NCI-H82 treated with DMSO at 0.1 percent for 48 hours (cell line): ENCODE results near the gene SRXN1.

Experiments used
- DNase-seq: peaks from one replicate; lab custom pipeline; 2025; ENCODE audit not compliant: unreplicated experiment; lab: John Stamatoyannopoulos, UW

The SRXN1 gene

DNA sequence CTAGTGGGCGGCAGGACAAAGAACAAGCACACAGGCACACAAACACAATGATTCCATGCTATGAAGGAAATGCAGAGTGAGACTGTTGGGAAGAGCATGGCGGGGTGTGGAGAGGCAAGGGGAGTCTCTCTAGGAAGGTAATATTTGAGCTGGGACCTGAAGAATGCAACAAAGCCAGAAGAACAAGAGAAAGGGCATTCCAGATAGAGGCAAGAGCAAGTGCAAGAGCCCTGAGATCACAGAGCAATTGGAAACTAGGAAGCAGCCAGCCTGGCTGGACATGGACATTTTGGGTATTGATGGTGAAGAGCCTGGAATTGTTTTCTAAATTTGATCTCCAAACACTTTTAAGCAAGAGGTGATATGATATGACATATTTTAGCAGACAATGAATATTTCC, 15.4 kb downstream of the SRXN1 start:
- DNase-seq, result no peak

- DNase-seq, result no peak
Measured at GRCh38 chr20:635893-636338, 17.1 kb downstream of the SRXN1 start.

DNA sequence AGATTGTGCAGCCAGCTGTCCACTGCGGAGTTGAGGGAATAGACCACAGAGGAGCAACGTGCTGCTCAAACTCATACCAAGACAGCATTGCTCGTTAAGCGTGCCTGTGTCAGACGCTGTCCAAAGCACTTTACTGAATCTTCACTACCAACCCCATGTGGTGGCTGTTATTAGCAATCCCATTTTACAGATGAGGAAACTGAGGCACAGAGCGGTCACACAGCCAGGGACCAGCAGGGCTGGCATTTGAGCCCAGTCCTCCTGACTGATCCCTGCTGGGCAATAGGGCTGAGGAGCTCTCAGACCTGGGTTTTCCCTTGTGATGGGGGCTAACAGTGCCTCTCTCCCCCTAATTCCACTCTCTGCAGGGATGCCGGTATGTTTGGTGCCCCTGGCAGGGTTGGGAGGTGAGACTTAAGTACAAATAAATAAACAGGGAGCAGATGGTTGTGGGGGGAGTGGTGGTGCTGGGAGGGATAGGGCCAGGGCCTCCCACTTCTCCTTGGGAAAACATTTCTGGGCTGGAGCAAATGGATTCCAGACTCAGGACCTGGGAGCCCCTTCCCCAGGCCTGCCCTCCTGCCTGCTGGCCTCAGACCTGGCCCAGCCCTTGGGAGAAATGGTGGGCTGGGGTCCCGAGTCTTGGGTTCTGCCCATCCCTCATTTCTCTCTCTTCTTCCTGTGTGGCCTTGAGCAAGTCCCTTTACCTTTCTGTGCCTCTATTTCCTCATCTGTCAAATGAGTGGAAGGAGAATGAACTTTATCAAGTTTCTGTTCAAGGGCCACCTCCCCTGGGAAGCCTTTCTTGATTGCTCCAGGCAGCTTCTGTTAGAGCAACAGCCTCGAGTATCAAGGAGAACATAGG, 17.7 kb downstream of the SRXN1 start:
- peak; percentile 43 for DNase-seq

- DNase-seq, result peak; percentile 59
Measured at GRCh38 chr20:634148-634925, 18.7 kb downstream of the SRXN1 start.

DNA sequence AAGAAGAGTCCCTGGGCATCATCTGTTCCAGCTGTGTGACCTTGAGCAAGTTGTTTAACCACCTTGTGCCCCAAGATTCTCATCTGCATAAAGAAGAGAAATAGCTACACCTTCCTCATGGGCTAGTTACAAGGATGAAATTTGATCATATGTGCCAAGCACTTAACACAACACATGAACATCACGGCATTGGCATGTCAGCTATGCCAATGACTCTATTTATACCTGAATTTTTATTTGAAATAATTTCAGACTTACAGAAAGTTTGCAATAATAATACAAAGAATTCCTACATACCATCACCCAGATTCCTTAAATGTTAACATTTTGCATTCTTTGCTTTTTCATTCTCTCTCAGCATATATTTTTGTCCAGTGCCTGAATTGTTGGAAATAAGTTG, 21.9 kb downstream of the SRXN1 start:
- no peak for DNase-seq

GRCh38 chr20:626579-626978, 26.4 kb downstream of the SRXN1 start:
- no peak for DNase-seq

GRCh38 chr20:625360-625932, 27.6 kb downstream of the SRXN1 start:
- DNase-seq, result no peak

DNA sequence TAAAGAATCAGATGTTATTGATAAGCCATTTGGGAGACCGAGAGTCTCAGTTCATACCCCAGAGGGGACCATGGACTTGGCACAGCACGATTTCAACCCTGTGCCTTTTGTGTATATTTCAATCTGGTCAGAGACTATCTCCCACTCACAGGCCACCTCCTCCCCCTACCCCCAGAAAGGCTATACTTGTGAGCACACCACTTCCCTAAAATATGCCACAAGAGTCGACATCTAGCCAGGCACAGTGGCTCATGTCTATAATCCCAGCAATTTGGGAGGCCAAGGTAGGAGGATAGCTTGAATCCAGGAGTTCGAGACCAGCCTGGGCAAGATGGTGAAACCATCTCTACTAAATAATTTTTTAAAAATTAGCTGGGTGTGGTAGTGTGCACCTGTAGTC, 29.3 kb downstream of the SRXN1 start:
- no peak for DNase-seq

- DNase-seq, result no peak
Measured at GRCh38 chr20:623021-623420, 30.0 kb downstream of the SRXN1 start.

DNA sequence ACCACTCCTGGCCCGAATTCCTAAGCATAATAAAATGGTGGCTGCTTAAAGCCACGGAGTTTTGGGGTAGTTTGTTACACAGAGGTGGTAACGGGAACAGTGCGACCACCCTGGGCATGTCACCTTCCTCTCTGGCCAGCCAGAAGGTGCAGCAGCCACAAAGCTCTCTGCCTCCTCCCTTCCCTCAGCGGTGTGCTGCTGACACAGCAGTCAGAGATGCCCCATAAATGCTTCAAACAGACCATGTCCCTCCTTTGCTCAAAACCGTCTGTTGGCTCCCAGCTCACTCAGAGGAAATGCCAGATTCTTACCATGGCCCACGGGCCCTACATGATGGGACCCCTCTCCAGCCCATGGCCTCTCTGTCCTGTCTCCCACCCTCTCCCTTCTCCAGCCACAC, 30.8 kb downstream of the SRXN1 start:
- no peak for DNase-seq

DNA sequence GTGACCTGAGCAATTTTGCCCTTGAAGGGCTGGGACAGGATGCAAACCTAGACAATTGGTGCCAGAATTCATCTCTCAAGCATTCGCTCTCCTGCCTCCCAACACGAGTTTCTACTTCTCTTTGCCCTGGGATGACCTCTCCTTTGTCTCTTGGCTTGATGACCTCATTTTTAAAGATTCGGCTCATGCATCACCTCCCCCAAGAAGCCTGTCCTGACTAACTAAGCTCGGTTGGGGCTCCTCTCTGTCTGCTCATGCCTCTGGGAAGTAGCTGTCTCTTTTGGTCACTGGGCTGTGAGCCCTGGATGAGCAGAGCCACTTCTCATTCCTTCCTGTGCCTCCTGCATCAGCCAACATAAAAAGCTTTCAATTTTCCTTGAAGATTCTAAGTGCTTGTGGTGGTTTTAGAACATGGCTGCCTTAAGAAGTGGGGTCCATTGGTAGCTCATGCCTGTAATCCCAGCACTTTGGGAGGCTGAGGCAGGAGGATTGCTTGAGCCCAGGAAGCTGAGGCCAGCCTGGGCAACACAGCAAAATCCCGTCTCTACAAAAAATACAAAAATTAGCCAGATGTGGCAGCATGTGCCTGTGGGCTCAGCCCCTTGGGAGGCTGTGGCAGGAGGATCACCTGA, 31.8 kb downstream of the SRXN1 start:
- DNase-seq, result no peak

- no peak for DNase-seq
Measured at GRCh38 chr20:620246-620645, 32.8 kb downstream of the SRXN1 start.

DNA sequence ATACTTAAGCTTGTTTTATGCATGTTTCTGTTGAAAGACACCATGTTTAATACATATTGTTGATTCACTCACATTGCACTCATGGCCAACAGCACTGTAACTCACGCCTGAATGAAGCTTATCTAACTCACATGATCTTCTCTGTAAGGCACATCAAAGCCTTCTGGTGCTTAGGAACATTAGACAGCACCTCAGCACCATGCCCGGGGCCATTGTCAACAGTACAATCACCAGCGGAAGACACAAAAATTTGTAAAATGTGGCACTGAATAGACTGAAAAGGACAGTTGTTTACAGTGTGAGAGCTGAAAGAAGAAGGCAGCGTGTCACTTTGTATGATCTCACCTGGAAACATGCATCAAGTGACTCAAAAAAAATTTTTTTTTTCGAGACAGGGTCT, 34.0 kb downstream of the SRXN1 start:
- DNase-seq, result no peak

- DNase-seq, result no peak
Measured at GRCh38 chr20:617934-618690, 34.9 kb downstream of the SRXN1 start.

- no peak for DNase-seq
Measured at GRCh38 chr20:615514-615913, 37.5 kb downstream of the SRXN1 start.

- DNase-seq, result no peak
Measured at GRCh38 chr20:611843-612185, 41.2 kb downstream of the SRXN1 start.

GRCh38 chr20:611047-611842, 41.8 kb downstream of the SRXN1 start:
- no peak for DNase-seq

- peak; percentile 61 for DNase-seq
Measured at GRCh38 chr20:610130-611046, 42.6 kb downstream of the SRXN1 start, which contains the start of gene TCF15. Gene TCF15, minus strand, starts transcription at chr20:610309. Its CDS starts 72 bp downstream, at chr20:610237.
